GM19351 (cell line): ENCODE results near the gene DMRTB1.

Source experiments
- ATAC-seq: cut with Tn5 transposase; IDR thresholded peaks from one replicate; pipeline ENCODE4 v1.9.1; 2021; ENCODE audit warnings: mild to moderate bottlenecking, moderate library complexity; ENCODE audit not compliant: unreplicated experiment

The DMRTB1 gene

GRCh38 chr1:53459321-53460175 is at the start of gene DMRTB1:
DMRTB1 (plus strand) TSS chr1:53459399; CDS start chr1:53459454, 55 bp downstream.
- no peak for ATAC-seq

GRCh38 chr1:53409695-53410094 is 49.5 kb upstream of the DMRTB1 start:
- no peak for ATAC-seq

- peak; percentile 51 for ATAC-seq
These were observed 49.1 kb upstream of the DMRTB1 start for GRCh38 chr1:53410100-53410541.

GRCh38 chr1:53410701-53411100 is 48.5 kb upstream of the DMRTB1 start:
- no peak for ATAC-seq

- ATAC-seq, result no peak
These were observed 47.6 kb upstream of the DMRTB1 start for GRCh38 chr1:53411541-53412152.

GRCh38 chr1:53412285-53413174 is 46.7 kb upstream of the DMRTB1 start:
- no peak for ATAC-seq

- peak; percentile 61 for ATAC-seq
These were observed 45.8 kb upstream of the DMRTB1 start for GRCh38 chr1:53413175-53414001.

GRCh38 chr1:53414632-53415031 is 44.6 kb upstream of the DMRTB1 start:
- no peak for ATAC-seq

- no peak for ATAC-seq
These were observed 43.8 kb upstream of the DMRTB1 start for GRCh38 chr1:53415432-53415831.

- ATAC-seq, result no peak
These were observed 42.9 kb upstream of the DMRTB1 start for GRCh38 chr1:53416269-53416813.

- no peak for ATAC-seq
These were observed 42.1 kb upstream of the DMRTB1 start for GRCh38 chr1:53417074-53417511.

GRCh38 chr1:53419034-53419433 is 40.2 kb upstream of the DMRTB1 start:
- ATAC-seq, result no peak

GRCh38 chr1:53420341-53420740 is 38.9 kb upstream of the DMRTB1 start:
- ATAC-seq, result no peak

- no peak for ATAC-seq
These were observed 38.0 kb upstream of the DMRTB1 start for GRCh38 chr1:53421208-53421607.

GRCh38 chr1:53430261-53430660 is 28.9 kb upstream of the DMRTB1 start:
- no peak for ATAC-seq

GRCh38 chr1:53430779-53431178 is 28.4 kb upstream of the DMRTB1 start:
- no peak for ATAC-seq

GRCh38 chr1:53431244-53431643 is 28.0 kb upstream of the DMRTB1 start:
- ATAC-seq, result no peak

GRCh38 chr1:53431805-53432565 is 27.2 kb upstream of the DMRTB1 start:
- no peak for ATAC-seq

- ATAC-seq, result no peak
These were observed 26.6 kb upstream of the DMRTB1 start for GRCh38 chr1:53432611-53433010.
